Stimulated activated CD4-positive, alpha-beta T cell treated with anti-CD3 and anti-CD28 coated beads, Interleukin-12 subunit alpha, Interleukin-12 subunit beta, amount 100 ng/mL, for 48 hours (primary cell): ENCODE results near the gene MORC2.

Experiments
- DNase-seq, 3 donors: peaks; one replicate each; pipeline ENCODE4 v3.0.0-alpha.2; 2020; ENCODE audit warnings: low read depth in 2 of 3, low spot score in 1 of 3

Gene MORC2

GRCh38 chr22:30968015-30968923 is at the start of gene MORC2:
Gene MORC2, minus strand, starts transcription at chr22:30968774. Its CDS starts 885 bp downstream, at chr22:30967889.
- DNase-seq, result no peak

GRCh38 chr22:31005535-31005934 is 37.0 kb upstream of the MORC2 start:
- no peak for DNase-seq

- no peak for DNase-seq
These were observed 32.7 kb upstream of the MORC2 start for GRCh38 chr22:31001124-31001770.

DNA sequence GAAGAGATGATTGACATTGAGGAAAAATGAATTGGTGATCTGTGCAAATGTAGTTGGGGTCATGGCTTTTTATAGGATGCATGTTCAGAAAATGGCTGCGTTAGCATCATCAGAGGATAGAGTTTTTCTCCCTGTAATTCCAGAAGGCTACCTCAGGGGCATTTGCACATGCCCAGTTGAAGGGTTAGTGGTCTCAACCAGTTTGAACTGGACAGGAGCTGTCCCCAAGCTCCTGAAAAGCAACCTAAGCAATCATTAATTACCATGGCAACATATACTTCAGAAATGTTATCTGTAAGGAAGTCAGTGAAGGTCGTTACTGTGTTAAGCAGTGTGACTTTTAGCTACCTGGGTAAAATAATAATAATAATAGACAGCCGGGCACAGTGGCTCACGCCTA is 29.8 kb upstream of the MORC2 start:
- DNase-seq, result no peak

GRCh38 chr22:30996462-30996861 is 27.9 kb upstream of the MORC2 start:
- no peak for DNase-seq

DNA sequence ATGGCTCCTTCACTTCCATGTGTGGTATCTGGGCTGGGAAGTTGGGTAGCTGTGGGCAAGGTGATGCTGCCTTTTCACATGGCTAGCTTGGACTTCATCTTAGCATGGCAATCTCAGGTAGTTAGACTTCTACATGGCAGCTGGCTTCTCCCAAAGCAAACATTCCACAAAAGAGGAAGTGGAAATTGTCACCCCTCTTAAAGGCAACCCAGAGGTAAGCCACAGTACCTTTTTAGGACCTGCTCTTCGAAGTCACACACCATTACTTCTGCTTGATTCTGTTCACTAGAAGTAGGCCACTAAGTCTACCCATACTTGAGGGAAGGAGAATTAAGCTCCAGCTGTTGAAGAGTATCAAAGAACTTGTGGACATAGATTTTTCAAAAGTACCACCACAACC is 26.4 kb upstream of the MORC2 start:
- no peak for DNase-seq

- no peak for DNase-seq
These were observed 24.0 kb upstream of the MORC2 start for GRCh38 chr22:30992565-30992964.

- no peak for DNase-seq
These were observed 22.1 kb upstream of the MORC2 start for GRCh38 chr22:30990690-30991089.

DNA sequence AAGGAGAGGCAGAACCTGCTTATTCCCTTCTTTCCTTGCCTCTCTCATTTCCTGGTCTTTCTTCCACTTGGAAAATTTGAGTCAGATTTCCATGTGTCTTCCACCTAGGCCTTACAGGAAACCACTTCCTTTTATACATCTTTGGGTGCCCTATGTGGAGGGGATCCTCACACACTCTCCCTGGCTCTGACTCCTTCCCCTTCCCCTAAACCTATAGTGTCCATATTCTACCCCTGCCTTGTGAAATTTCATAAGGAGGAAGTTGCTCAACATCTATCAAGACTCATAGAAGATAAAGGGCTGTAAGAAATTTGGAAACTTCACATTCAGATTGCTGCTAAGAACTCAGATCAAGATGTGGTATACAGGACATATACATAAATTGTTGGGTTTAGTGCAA is 20.9 kb upstream of the MORC2 start:
- no peak for DNase-seq

DNA sequence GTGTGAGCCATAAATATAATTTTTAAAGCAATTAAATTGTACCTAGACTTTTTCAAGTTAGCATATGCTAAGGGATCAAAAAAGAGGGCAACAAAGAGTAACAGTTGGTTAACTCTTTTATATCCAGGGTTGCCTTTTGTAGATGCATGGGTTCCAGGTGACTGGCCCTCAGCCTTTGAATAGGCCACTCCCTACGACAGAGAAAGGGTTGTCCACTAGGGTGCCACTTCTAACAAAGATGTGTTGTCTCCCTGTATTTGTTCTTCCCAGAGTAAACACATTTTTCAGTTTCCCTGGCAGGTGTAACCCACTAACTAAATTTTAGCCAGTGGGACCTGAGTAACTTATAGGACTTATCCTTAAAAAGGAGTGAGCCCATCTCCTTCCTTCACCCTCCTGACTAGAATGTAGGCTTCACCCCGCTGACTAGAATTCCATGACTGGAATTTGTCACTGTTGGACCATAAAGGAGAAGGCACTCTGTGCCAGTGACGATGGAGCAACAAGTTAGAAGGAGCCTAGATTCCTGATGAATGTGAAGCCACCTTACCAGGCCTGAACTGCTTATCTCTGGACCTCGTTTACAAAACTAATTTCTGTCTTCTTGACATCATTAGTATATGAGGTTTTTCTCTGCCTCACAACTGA is 17.1 kb upstream of the MORC2 start:
- no peak for DNase-seq

GRCh38 chr22:30984317-30984716 is 15.7 kb upstream of the MORC2 start:
- DNase-seq, result no peak

GRCh38 chr22:30982512-30982911 is 13.9 kb upstream of the MORC2 start:
- no peak for DNase-seq

DNA sequence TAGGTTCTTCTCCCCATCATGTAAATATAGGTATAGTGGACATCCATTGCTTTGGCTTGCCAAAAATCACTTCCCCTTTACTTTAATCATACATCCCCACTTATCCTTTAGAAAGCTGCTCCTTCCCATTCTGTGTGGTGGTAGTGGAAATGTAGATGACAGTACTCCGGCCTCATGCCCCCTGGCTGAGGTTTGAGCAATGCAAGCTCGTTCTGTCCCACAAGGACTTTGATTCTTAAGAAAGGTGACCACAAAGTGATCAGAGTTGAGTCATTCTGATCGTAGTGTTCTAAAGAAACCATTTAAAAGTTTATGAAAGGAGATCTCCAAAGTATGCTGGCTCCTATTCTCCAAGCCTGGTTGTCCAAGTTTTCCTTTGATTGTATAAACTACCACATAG is 11.4 kb upstream of the MORC2 start:
- DNase-seq, result no peak

DNA sequence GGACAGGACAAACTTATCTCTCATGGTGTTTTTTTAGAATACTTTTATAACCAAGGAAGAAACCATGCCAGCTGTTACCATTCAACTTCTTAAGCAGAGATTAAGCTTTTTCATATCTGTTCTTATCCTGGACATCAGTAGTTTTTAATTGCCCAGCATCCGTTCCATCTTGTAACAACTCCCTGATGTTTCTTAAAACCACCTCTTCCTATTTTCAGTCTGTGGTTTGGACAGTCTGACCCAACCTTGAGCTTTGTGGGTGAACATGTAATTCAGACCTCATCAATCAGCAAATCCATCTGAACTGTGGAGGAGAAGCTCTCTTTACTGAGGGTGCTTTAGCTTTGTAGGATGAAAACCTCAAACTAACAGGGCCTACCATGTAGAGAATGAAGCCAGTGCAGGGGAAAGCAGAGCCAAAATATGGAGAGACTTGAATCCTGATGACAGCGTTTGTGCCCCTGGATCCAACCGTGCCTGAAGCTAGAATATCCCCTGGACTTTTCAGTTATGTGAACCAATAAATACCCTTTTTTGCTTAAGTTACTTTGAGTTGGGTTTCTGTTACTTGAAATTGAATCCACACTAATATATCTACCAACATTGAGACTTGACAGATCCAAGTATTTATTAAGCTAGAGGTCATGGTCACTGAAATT is 9.9 kb upstream of the MORC2 start:
- DNase-seq, result no peak

DNA sequence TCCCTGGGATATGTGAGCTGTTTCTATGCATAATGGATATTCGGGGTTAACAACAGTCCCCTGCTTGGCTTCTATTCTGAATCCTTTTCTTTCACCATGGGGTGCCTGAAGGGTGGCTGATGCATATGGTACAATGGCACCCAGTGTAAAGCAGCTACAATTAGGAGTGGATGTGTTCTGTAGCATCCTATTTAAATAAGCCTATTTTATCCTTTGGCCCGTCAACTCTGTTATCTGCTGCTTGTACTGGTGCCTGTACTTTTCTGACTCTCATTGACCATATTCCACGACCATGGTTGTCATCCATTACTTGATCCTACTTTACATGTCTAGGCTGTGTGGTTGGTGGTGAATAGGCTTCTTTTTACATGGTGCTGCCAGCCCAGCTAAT is 1.8 kb upstream of the MORC2 start:
- DNase-seq, result no peak

GRCh38 chr22:30969532-30970355 is 1.2 kb upstream of the MORC2 start:
- peak; percentile 10 to 20 (median 14) for DNase-seq

DNA sequence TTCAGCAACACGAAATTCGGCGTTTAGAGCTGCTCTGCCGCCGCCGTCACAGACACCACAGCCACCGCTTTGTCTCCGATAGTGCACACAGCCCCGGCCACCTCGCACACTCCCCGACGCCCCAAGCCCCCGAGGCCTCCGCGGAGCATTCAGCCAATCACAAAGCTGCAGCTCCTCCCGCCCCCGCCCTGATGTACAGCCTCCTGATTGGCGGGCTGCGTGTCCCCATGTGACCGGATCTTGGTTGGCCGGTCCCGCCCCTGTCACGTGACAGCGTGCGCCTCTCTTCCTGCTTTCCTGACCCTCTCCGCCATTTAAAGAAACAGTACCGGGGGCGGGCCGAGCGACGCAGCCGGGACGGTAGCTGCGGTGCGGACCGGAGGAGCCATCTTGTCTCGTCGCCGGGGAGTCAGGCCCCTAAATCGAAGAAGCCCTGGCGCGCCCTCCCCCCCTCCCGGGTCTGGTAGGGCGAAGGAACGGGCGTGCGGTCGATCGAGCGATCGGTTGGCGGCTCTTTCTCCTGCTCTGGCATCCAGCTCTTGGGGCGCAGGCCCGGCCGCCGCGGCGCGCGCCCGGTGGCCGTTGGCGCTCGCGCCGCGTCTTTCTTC is 454 bp upstream of the MORC2 start, which contains the start of gene TUG1:
Gene TUG1, plus strand, starts transcription at position 342 of the 608 bp plus-strand sequence.
- DNase-seq, result peak; percentile 94 to 97 (median 96)

DNA sequence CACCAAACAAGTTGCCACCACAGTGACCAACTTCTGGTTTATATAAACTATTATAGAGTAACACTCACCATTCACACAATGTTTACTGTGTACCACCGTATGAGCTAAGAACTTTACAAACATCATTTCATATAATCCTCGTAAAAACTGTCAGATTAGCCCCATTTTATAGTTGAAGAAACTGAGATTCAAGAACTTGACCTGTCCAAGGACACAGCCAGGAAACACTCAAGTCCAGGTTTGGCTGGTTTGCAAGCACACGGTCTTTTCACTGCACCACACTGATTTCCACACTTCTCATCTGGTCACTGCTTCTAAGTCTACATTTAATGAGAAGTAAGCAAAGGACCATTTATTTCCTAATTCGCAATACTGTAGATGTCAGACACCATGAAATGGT is 3.7 kb downstream of the MORC2 start:
- DNase-seq, result no peak

GRCh38 chr22:30955153-30955552 is 13.4 kb downstream of the MORC2 start:
- no peak for DNase-seq

- no peak for DNase-seq
These were observed 15.4 kb downstream of the MORC2 start for GRCh38 chr22:30953206-30953605.
